GM19438 (cell line): ENCODE measurements around the gene DPH5.
"Not testable (repeated sequence)": the region's sequence is repeated elsewhere in the genome, so short reads cannot be mapped to it uniquely, and the experiment has no call there.

Experiments used
- ATAC-seq: cut with Tn5 transposase; IDR thresholded peaks from one replicate; pipeline ENCODE4 v1.9.1; 2021; ENCODE audit warnings: low read depth; ENCODE audit not compliant: unreplicated experiment

Gene DPH5

DNA sequence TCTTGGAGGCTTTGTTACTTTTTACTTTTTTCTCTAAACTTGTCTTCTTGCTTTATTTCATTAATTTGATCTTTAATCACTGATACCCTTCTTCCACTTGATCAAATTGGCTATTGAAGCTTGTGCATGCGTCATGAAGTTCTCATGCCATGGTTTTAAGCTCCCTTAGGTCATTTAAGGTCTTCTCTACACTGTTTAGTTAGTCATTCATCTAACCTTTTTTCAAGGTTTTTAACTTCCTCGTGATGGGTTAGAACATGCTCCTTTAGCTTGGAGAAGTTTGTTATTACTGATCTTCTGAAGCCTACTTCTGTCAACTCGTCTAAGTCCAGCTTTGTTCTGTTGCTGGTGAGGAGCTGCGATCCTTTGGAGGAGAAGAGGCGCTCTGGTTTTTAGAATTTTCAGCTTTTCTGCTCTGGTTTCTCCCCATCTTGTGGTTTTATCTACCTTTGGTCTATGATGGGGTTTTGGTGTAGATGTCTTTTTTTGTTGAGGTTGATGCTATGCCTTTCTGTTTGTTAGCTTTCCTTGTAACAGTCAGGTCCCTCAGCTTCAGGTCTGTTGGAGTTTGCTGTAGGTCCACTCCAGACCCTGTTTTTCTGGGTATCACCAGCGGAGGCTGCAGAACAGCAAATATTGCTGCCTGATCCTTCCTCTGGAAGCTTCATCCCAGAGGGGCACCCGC lies 76.7 kb downstream of the DPH5 start:
- ATAC-seq = not testable (repeated sequence)

DNA sequence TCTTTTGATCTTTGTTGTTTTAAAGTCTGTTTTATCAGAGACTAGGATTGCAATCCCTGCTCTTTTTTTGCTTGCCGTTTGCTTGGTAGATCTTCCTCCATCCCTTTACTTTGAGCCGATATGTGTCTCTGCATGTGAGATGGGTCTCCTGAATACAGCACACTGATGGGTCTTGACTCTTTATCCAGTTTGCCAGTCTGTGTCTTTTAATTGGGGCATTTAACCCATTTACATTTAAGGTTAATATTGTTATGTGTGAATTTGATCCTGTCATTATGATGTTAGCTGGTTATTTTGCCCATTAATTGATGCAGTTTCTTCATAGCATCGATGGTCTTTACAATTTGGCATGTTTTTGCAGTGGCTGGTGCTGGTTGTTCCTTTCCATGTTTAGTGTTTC lies 77.8 kb downstream of the DPH5 start:
- ATAC-seq = not testable (repeated sequence)

DNA sequence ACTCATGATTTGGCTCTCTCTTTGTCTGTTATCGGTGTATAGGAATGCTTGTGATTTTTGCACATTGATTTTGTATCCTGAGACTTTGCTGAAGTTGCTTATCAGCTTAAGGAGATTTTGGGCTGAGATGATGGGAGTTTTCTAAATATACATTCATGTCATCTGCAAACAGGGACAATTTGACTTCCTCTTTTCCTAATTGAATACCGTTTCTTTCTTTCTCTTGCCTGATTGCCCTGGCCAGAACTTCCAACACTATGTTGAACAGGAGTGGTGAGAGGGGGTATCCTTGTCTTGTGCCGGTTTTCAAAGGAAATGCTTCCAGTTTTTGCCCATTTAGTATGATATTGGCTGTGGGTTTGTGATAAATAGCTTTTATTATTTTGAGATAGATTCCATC lies 79.5 kb downstream of the DPH5 start:
- ATAC-seq = not testable (repeated sequence)

DNA sequence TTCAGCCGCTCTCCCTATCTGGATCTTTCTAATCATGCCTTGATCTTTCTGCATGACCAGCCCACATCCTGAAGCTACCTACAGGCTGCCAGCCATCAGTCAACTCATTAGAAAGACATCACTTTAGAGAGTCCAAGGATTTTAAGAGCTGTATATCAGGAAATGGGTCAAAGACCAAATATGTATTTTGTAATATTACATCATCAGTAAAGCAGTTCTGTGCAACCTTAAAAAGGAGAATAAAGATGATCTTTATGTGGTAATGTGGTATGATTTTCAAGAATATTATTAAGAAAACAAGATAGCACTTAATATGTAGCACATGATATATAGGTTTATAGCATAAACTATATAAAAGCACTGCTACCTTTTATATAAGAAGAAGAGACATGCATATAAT lies 82.1 kb downstream of the DPH5 start:
- no peak for ATAC-seq

DNA sequence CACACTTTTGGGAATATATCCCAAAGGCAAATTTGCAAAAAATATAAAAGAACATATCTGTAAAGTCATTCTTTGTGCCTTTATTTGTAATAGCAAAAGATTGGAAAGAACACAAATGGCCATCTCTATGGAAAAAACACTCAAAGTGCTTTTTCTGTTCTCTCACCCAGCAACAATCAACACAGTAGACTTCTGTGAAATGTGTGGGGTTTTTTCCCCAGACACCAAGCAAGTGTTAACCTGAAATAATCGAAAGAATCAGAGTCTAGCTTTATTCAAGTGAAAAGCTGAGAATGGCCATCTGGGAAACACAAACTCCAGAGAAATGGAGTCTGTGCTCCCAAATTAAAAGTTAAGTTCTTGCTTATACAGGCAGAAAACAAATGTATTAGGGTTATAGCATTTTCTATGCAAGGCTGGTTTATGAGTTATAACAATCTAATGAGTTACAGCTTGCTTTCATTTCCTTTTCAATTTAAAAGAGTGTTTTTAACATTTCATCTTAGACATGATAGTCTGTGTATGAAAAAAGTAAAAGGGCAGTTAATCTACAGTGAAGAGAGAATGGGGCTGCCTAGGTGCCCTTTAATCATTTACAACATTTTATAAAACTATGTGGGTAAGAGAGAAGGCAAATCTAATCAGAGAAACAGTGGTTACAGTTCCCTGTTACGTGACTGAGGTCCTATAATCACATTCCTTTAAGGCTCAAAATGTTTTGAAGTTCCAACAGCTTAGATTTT lies 83.1 kb downstream of the DPH5 start:
- no peak for ATAC-seq

DNA sequence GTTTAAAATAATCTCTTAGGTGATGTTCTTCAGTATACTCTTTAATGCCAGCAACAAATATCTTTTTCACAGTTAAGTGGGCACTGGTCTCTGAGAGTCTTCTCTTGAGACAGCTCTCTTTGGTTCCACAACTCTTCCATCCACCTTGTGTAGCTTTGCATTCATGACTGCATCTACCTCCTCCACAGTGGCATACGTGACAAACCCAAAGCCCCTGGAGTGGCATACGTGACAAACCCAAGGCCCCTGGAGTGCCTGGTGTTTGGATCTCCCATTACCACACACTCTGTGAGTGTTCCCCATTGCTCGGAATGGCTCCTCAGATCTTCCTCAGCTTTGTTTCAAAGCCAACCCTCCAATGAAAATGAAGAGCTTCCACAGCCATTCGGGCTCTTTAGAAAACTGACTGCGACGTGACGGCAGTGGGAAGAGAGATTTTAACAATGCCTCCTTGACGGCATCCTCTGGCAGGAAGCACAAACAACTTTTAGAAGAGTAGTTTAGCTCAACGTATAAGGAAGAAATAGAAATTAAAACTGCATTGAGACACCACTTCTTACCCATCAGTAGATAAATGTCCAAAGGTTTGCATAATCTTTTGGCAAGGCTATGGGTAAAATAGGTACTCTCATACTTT lies 83.9 kb downstream of the DPH5 start:
- ATAC-seq = no peak

DNA sequence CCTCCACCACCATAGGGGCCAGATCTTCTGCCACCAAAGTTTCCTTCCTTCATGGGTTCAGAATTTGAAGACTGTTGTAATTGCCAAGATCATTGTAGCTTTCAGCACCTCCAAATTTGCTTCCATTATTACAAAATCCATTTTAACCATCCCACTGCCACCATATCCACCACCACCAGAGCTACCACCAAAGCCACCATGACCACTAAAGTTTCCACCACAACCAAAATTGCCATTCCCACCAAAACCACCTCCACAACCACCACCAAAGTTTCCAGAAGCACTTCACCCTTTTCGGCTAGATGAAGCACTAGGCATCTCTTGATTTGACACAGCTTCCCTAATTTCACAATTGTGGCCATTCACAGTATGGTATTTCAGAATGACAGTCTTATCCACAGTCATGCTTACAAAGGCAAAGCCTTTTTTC lies 84.5 kb downstream of the DPH5 start:
- no peak for ATAC-seq
